Nephron progenitor cell (in vitro differentiated cells): Measurements from ENCODE around the gene A2ML1.
A peak's percentile ranks its signal among the peaks of the same experiment; 100 is the strongest.

Source experiments
- DNase-seq: peaks from one replicate; pipeline ENCODE4 v3.0.0; 2021
- H3K27ac Mint-ChIP-seq: 2 replicates; pipeline ENCODE4 v1.8.0; 2021; ENCODE audit warnings: mild to moderate bottlenecking, moderate library complexity, mixed read lengths
- H3K27me3 Mint-ChIP-seq: 2 replicates; pipeline ENCODE4 v1.8.0; 2021; ENCODE audit warnings: mild to moderate bottlenecking, low read depth, mixed read lengths; ENCODE audit not compliant: poor library complexity
- H3K36me3 Mint-ChIP-seq: 2 replicates; pipeline ENCODE4 v1.8.0; 2021; ENCODE audit warnings: low read depth, mixed read lengths
- H3K4me1 Mint-ChIP-seq: 2 replicates; pipeline ENCODE4 v1.8.0; 2021; ENCODE audit warnings: mixed read lengths
- H3K4me3 Mint-ChIP-seq: 2 replicates; pipeline ENCODE4 v1.8.0; 2021; ENCODE audit warnings: mild to moderate bottlenecking, moderate library complexity, mixed read lengths
- H3K9me3 Mint-ChIP-seq: 2 replicates; pipeline ENCODE4 v1.8.0; 2021; ENCODE audit warnings: mild to moderate bottlenecking, moderate library complexity, mixed read lengths
- TF ChIP-seq, protein P1 (sequence below): fragments of 200-600 bp; sonication (generic); IDR thresholded peaks from 2 replicates; pipeline ENCODE4 v1.5.0; 2021; ENCODE audit warnings: antibody characterized with exemption

A2ML1 gene

DNA sequence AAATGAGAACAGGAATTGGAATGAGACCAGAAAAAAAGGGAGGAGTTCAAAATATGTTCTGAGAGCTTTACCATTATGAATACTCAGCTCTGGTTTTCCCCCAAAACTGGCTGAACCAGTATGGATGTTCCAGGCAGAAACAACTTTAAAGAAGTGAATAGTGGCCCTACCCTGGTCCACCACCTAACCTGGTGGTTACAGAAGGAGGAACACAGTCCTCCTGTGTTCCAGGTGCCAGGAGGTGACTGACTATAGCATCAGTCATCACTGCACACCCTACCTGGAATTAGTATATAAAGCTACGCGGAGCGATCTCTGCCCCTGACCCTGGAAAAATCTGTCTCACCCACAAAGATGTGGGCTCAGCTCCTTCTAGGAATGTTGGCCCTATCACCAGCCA is at the start of gene A2ML1:
TSS of gene A2ML1 (plus strand) at position 324 of the 400 bp plus-strand sequence. CDS start at position 355, 31 bp downstream.
- H3K36me3 Mint-ChIP-seq: no peaks in the 10 kb centered on the region
- H3K27me3 Mint-ChIP-seq: peaks cover 17% of the 10 kb centered on the region
- peaks cover 22% of the 10 kb centered on the region for H3K9me3 Mint-ChIP-seq
- H3K27ac Mint-ChIP-seq: peak within 1 kb of the TSS; percentile 0
- peaks cover 7% of the 10 kb centered on the region for H3K4me1 Mint-ChIP-seq
- no peak within 1 kb of the TSS for H3K4me3 Mint-ChIP-seq
- TF ChIP-seq, protein P1, sequence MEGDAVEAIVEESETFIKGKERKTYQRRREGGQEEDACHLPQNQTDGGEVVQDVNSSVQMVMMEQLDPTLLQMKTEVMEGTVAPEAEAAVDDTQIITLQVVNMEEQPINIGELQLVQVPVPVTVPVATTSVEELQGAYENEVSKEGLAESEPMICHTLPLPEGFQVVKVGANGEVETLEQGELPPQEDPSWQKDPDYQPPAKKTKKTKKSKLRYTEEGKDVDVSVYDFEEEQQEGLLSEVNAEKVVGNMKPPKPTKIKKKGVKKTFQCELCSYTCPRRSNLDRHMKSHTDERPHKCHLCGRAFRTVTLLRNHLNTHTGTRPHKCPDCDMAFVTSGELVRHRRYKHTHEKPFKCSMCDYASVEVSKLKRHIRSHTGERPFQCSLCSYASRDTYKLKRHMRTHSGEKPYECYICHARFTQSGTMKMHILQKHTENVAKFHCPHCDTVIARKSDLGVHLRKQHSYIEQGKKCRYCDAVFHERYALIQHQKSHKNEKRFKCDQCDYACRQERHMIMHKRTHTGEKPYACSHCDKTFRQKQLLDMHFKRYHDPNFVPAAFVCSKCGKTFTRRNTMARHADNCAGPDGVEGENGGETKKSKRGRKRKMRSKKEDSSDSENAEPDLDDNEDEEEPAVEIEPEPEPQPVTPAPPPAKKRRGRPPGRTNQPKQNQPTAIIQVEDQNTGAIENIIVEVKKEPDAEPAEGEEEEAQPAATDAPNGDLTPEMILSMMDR: no peak
- DNase-seq: no peak

DNA sequence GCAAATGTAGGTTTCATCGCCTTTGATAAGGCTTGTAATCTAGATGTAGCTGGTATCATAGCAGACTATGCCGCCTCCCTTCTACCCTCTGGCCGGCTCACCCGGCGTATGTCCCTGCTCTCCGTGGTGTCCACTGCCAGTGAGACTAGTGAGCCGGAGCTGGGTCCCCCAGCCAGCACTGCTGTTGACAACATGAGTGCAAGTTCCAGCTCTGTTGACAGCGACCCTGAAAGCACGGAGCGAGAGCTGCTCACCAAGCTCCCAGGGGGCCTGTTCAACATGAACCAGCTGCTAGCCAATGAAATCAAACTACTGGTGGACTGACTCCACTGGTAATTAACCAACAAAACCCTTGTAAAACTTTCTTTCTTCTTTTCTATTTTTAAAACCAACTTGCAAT is 49.0 kb upstream of the A2ML1 start:
- peak; percentile 10 for DNase-seq
- Mint-ChIP-seq H3K4me3 (no peak overlapping the region), H3K27ac (peak overlapping the region; percentile 70), H3K27me3 (no peaks in the 10 kb centered on the region), H3K9me3 (no peaks in the 10 kb centered on the region), H3K36me3 (peaks cover 37% of the 10 kb centered on the region), H3K4me1 (peaks cover 20% of the 10 kb centered on the region)
- TF ChIP-seq, protein P1: no peak

DNA sequence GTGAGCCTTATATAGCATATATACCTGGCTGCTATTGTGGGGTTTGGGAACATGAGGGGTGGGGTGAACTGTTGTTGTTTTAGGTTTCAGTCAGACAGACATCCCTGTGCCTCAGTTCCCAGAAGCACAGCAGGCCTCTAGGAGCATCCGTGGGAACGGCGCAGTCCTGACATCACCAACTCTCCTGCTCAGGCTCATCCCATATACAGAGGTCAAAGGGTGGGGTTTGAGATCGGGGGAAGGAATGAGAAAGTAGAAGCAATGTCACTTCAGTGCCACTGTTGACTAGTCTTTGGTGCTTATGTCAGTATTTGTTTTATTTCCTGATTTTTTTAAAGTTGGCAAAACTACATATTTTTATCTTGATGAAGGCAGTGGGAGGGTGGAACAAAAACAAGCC is 43.1 kb upstream of the A2ML1 start:
- Mint-ChIP-seq H3K9me3 (no peaks in the 10 kb centered on the region), H3K27ac (no peak overlapping the region), H3K36me3 (peaks cover 24% of the 10 kb centered on the region), H3K4me3 (no peak overlapping the region), H3K4me1 (peaks cover 8% of the 10 kb centered on the region), H3K27me3 (no peaks in the 10 kb centered on the region)
- no peak for DNase-seq
- TF ChIP-seq, protein P1: no peak

DNA sequence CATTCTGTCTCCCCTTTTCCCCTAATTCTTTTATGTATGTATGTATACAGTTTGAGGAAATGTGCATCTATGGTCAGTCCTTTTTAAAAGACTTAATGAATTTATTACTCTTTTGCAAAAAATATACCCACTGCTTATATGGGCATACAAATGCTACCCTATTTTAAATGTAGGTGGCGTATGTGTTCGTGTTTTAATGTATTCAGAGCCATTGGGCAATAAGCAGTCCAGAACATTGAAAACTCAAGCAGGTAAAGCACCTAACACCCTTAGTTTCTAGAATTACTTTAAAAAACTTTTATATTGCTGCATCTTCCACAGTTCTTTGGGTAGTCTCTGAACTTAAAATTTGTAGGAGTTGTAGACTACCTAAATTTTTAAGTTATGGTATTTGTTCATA is 42.6 kb upstream of the A2ML1 start:
- H3K4me3 Mint-ChIP-seq: no peak overlapping the region
- peaks cover 24% of the 10 kb centered on the region for H3K36me3 Mint-ChIP-seq
- H3K27ac Mint-ChIP-seq: no peak overlapping the region
- DNase-seq: no peak
- peaks cover 8% of the 10 kb centered on the region for H3K4me1 Mint-ChIP-seq
- H3K27me3 Mint-ChIP-seq: no peaks in the 10 kb centered on the region
- no peaks in the 10 kb centered on the region for H3K9me3 Mint-ChIP-seq
- TF ChIP-seq, protein P1: no peak

- DNase-seq: no peak
- H3K27ac Mint-ChIP-seq: no peak overlapping the region
Observed at GRCh38 chr12:8780389-8780788, 42.0 kb upstream of the A2ML1 start.

More at GRCh38 chr12:8780389-8780788, 42.0 kb upstream of the A2ML1 start:
- TF ChIP-seq, protein P1: peak; percentile 37
- Mint-ChIP-seq H3K4me3 (no peak overlapping the region), H3K36me3 (peaks cover 24% of the 10 kb centered on the region), H3K27me3 (no peaks in the 10 kb centered on the region), H3K9me3 (no peaks in the 10 kb centered on the region), H3K4me1 (peaks cover 8% of the 10 kb centered on the region)
